GM08714 (cell line): Measurements from ENCODE around the gene PCDH7.

Experiments
- H3K4me3 ChIP-seq: fragments of 200-500 bp; sonication (Bioruptor generic); 2 replicates; pipeline ENCODE4 v1.5.1; 2014; ENCODE audit warnings: mild to moderate bottlenecking, low read length, inconsistent platforms
- ZNF274 ChIP-seq: IDR thresholded peaks from 2 replicates; pipeline ENCODE4 v1.6.1; 2012; ENCODE audit warnings: mild to moderate bottlenecking, low read depth, low read length

The PCDH7 gene

DNA sequence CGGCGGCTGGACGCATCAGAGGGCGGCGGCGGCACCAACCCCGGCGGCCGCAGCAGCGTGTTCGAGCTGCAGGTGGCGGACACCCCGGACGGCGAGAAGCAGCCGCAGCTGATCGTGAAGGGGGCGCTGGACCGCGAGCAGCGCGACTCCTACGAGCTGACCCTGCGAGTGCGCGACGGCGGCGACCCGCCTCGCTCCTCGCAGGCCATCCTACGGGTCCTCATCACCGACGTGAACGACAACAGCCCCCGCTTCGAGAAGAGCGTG is 1.9 kb downstream of the PCDH7 start:
- no peak for TF ChIP-seq ZNF274
- no peak overlapping the region for H3K4me3 ChIP-seq

DNA sequence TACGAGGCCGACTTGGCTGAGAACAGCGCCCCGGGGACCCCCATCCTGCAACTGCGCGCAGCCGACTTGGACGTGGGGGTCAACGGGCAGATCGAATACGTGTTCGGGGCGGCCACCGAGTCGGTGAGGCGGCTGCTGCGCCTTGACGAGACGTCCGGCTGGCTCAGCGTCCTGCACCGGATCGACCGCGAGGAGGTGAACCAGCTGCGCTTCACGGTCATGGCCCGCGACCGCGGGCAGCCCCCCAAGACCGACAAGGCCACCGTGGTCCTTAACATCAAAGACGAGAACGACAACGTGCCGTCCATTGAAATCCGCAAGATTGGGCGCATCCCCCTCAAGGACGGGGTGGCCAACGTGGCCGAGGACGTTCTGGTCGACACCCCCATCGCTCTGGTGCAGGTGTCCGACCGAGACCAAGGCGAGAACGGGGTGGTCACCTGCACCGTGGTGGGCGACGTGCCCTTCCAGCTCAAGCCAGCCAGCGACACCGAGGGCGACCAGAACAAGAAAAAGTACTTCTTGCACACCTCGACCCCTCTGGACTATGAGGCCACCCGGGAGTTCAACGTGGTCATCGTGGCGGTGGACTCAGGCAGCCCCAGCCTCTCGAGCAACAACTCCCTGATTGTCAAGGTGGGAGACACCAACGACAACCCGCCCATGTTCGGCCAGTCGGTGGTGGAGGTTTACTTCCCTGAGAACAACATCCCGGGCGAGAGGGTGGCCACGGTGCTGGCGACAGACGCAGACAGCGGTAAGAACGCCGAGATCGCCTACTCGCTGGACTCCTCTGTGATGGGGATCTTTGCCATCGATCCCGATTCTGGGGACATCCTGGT is 2.4 kb downstream of the PCDH7 start:
- no peak overlapping the region; the same call in 1 of the 2 replicates for H3K4me3 ChIP-seq
- TF ChIP-seq ZNF274, result no peak

DNA sequence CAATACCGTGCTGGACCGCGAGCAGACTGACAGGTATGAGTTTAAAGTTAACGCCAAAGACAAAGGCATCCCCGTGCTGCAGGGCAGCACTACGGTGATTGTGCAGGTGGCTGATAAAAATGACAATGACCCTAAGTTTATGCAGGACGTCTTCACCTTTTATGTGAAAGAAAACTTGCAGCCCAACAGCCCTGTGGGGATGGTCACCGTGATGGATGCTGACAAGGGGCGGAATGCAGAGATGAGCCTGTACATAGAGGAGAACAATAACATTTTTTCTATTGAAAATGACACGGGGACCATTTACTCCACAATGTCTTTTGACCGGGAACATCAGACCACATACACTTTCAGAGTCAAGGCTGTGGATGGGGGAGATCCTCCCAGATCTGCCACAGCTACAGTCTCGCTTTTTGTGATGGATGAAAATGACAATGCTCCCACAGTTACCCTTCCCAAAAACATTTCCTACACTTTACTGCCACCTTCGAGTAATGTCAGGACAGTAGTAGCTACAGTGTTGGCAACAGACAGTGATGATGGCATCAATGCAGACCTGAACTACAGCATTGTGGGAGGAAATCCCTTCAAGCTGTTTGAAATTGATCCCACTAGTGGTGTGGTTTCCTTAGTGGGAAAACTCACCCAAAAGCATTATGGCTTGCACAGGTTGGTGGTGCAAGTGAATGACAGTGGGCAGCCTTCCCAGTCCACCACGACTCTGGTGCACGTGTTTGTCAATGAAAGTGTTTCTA is 3.2 kb downstream of the PCDH7 start:
- TF ChIP-seq ZNF274, result no peak
- H3K4me3 ChIP-seq, result peak overlapping the region; percentile 10; the same call in 1 of the 2 replicates

DNA sequence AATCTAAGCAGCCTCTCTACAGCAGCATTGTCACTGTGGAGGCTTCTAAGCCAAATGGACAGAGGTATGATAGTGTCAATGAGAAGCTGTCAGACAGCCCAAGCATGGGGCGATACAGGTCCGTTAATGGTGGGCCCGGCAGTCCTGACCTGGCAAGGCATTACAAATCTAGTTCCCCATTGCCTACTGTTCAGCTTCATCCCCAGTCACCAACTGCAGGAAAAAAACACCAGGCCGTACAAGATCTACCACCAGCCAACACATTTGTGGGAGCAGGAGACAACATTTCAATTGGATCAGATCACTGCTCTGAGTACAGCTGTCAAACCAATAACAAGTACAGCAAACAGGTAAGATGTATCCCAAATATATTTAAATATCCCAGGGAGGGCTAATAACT is 4.1 kb downstream of the PCDH7 start:
- TF ChIP-seq ZNF274, result no peak
- peak overlapping the region; percentile 8; the same call in 1 of the 2 replicates for H3K4me3 ChIP-seq

DNA sequence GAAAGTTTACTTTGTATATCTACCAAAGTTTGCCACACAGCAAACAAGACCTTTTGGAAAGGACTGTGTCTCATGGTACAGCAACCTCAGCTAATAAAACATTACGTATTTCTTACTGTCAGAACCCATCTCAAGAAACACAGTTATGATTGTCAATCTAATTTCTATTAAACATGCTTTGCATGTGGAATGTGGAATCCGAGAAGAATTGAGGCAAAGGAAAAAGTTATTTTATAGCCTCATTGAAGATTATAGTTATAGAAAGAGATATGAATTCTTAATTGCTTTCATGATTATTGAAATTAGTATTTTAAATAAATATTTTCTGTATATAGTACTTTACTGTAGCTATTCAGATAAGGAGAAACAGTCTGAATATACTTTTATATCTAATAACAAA is 5.4 kb downstream of the PCDH7 start:
- no peak for TF ChIP-seq ZNF274
- peak overlapping the region; percentile 18; the same call in 1 of the 2 replicates for H3K4me3 ChIP-seq

DNA sequence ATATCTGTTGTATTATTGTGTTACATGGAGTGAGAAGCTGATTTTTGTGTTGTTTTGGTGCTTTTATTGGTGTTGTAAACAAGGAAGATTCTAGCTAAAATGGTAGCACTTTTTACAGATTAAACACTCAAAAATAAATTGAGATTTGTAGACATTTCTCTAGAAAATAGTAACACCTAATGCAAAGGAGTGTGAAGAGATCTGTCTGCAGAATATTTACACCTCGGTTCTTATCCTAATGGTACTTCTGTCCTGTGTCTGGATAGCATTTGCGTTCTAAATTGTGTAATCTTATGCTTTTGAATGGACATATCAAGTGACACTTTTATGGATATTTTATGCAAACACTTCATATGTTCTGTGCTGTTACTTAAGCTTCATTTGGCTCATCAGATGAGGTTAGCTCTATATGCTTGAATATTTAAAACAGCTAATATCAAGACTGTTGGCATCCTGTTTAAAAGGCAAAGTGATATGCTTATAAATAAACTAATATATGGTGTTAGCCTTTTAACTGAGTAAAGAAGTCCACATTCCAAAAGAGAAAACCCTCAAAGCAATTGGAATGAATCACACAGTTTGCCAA is 6.0 kb downstream of the PCDH7 start:
- no peak overlapping the region; the same call in 1 of the 2 replicates for H3K4me3 ChIP-seq
- TF ChIP-seq ZNF274, result no peak

DNA sequence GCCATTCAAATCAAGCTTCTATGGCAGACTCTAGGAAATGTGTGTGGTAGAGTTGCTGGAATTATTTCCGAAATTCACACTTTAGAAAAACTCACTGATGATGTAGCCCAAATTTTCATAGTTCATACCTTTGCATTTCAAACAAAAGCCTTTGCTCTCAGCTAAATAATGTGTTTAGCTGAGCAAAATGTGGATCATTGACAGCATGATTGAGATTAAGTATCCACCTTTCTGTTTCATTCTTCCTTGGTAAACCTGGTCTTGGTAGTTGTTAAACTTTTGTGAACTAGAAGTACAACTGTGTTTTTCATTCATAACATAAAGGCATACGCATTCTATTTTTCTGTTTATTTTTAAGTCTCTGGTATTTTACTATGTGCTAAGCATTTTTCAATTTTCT is 7.2 kb downstream of the PCDH7 start:
- no peak overlapping the region for H3K4me3 ChIP-seq
- TF ChIP-seq ZNF274, result no peak

DNA sequence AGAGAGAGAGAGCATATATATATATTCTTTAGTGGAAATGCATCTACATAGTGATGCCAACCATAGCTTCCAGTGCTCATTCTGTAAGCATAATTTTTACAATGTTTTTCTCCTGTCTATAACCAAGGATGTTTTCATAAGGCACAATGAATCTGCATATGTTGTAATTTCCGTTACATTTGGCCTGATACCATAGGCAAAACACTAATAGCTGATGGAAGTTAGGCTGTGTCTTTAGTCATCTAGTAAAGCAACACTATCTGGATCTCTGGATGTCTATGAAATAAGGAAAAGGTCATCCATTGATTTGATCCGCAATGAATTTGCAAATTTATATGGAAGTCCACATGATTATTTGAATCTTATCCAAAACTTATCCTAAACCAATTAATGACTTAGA is 8.1 kb downstream of the PCDH7 start:
- H3K4me3 ChIP-seq, result no peak overlapping the region
- no peak for TF ChIP-seq ZNF274

DNA sequence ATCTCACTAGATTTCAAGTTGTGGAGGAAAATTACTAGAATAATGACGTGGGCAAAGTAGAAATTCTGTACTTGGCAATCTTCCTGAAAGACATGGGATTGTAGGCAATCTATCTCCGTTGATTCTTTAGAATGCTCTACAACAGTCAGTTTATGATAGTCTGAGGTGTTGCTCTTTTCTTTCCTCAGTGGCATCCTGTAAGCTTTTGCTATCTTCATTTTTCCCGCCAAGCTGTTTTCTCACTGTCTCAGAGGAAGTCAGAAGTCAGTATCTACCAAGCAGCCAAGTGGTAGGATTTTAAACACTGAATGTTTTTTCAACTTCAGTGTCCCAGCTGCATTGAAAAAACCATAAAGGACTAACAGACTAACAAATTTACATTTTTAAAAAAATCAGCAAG is 23.7 kb downstream of the PCDH7 start:
- no peak for TF ChIP-seq ZNF274
- H3K4me3 ChIP-seq, result no peak overlapping the region

DNA sequence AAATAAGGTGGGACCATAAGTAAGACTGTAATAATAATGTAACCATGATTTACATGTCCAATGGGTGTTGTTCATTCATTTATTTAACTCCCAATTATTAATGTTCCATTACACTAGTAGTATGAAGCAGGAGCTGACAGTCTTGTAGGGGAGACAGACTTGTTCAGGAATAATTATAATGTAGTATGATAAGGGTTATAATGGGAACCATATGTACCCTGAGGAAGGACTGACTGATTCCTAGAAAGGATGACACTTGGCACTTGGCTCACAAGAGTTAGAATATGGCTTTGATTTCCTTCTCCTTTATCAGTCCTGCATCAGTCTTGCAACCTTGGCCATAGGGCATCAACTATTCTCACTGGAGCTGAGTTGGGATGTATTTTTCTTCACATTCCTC is 24.2 kb downstream of the PCDH7 start:
- no peak for TF ChIP-seq ZNF274
- H3K4me3 ChIP-seq, result no peak overlapping the region

DNA sequence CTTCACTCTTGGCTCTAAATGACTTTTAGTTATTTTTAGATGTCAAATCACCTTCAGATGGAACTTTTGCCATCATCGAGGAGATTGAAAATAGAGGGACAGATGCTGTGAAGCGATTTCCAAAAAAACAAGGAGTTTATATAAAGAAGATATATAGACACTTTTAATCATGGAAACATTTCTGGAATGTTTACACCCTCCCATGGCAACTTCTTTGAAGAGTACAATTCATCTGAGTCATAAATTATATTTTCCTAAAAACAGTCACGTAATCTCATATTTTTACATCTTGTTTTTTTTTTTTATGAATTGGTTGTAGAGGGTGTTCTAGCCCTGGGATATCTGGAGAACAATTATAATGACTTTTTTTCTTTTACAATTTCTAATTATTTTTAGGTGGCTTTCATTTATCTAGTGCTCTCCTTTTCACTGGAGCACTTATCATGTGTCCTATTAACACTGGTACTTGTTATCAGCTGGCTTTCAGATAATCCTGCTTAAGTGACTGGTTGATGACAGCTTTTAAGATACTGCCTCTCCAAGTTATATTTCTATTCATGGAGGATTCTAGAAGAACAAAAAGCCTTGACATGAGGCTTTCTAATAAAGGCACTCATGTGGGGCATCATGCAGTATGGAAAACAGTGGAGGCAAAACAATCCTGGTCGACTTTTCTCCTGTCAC is 24.9 kb downstream of the PCDH7 start:
- H3K4me3 ChIP-seq, result no peak overlapping the region
- TF ChIP-seq ZNF274, result no peak

DNA sequence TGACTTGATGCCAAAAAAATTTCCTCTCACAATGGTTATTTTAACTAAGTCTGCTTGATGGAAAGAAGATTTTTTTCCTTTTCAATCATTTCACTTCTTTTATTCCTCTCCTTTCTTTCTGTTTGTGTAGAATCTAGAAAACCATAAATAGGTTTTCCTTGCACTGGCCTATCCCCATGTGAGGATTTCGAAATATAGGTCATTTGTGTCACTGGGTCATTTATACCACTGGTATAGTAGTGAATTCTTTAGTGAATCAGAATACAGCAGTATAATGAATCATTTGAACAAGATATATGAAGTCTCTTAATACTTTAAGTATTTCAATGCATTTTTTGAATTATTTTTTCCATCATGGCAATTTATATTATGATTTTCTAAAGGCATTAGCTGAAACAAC is 26.6 kb downstream of the PCDH7 start:
- no peak overlapping the region for H3K4me3 ChIP-seq
- TF ChIP-seq ZNF274, result no peak

DNA sequence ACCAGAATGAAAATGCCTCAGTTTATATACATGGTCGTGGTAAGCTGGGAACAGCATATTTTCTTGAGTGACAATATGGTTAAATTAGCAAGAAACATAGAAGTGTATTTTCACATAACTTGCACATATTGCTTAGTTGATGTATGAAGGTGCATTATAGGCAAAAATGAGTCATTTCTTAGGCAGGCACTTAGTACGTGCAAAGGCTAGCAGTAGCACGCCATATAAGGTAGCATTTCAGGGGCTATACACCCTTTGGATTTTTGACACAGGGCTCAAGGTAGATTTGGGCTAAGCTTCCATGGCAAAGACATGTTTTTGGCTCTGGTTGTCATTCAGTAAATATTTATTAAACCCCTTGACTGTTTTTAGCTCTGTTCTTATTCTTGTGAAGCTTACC is 33.1 kb downstream of the PCDH7 start:
- no peak for TF ChIP-seq ZNF274
- H3K4me3 ChIP-seq, result no peak overlapping the region

DNA sequence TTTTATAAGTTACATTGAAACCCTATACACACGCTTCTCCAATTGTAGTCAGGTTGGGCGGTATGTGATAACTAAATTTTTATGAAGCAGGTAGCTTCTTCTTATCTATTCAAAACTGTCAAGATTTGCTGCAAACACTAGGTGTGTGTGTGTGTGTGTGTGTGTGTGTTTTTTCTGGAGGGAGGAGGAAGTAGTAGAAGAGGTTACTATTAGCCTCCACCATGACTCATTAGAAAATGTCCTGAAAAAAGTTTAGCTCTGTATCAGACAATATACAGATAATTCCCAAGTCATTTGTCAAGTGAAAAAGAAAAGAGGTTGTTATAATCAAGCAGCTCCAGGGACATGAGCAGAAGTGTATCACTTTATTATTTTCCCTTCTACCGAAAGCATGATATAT is 33.9 kb downstream of the PCDH7 start:
- TF ChIP-seq ZNF274, result no peak
- no peak overlapping the region for H3K4me3 ChIP-seq
